Spleen (tissue), 11 donors: ENCODE results near the gene VEGFB. TPM values are rescaled to one million over a fixed set of nuclear protein-coding genes. Genes with fewer than 3 reads are reported as not detected.

Experiments
- DNase-seq: peaks from one replicate; pipeline ENCODE4 v3.0.0-alpha.2; 2020
- H3K27ac ChIP-seq, 8 donors: fragments of 200-600 bp; sonication (generic) in 7 of 8; 1 replicate in 4 of 8; 2 replicates in 4 of 8; pipeline versions ENCODE4 v1.5.0 to v1.8.0; 2016 to 2021; ENCODE audit warnings: inconsistent platforms in 4 of 8, mild to moderate bottlenecking in 4 of 8, moderate library complexity in 1 of 8
- H3K27me3 ChIP-seq, 7 donors: fragments of 200-600 bp; sonication (generic) in 6 of 7; replicated peaks in 1 of 7; 1 replicate in 4 of 7; 2 replicates in 3 of 7; pipeline versions ENCODE4 v1.5.0 to v1.8.0; 2016 to 2021; ENCODE audit warnings: inconsistent platforms in 3 of 7, mild to moderate bottlenecking in 1 of 7
- H3K36me3 ChIP-seq, 6 donors: fragments of 200-600 bp; sonication (generic) in 5 of 6; 1 replicate in 4 of 6; 2 replicates in 2 of 6; pipeline versions ENCODE4 v1.5.0 to v1.8.0; 2016 to 2021; ENCODE audit warnings: inconsistent platforms in 2 of 6
- H3K4me1 ChIP-seq, 6 donors: fragments of 200-600 bp; sonication (generic) in 5 of 6; 1 replicate in 3 of 6; 2 replicates in 3 of 6; pipeline versions ENCODE4 v1.5.0 to v1.8.0; 2016 to 2021; ENCODE audit warnings: inconsistent platforms in 3 of 6
- H3K4me3 ChIP-seq, 8 donors: fragments of 200-600 bp; sonication (generic) in 7 of 8; 1 replicate in 4 of 8; 2 replicates in 4 of 8; pipeline versions ENCODE4 v1.5.0 to v1.8.0; 2016 to 2021; ENCODE audit warnings: inconsistent platforms in 4 of 8, mild to moderate bottlenecking in 4 of 8, moderate library complexity in 2 of 8
- H3K9me3 ChIP-seq, 8 donors: fragments of 200-600 bp; sonication (generic) in 7 of 8; 1 replicate in 4 of 8; 2 replicates in 4 of 8; pipeline versions ENCODE4 v1.5.0 to v1.8.0; 2016 to 2021; ENCODE audit warnings: inconsistent platforms in 4 of 8
- POLR2A ChIP-seq, 3 donors: fragments of 450-650 bp; IDR thresholded peaks; one replicate each; pipeline ENCODE4 v1.5.1; 2017; ENCODE audit warnings: antibody characterized with exemption in 3 of 3, mild to moderate bottlenecking in 1 of 3
- POLR2AphosphoS5 ChIP-seq, 3 donors: sonication (generic); formaldehyde crosslinking; IDR thresholded peaks; one replicate each; pipeline ENCODE4 v1.5.1; 2017; ENCODE audit warnings: antibody characterized with exemption in 3 of 3
- WGBS, 5 donors: extraction: QIAGEN DNeasy Blood & Tissue Kit in 3 of 5; methylation state at CpG; one replicate each; pipeline versions ENCODE4 v1.1.5 to v1.1.7; 2013 to 2018; 5-methylcytosine and 5-hydroxymethylcytosine counted together
- intact Hi-C: fragments of 100-400 bp; cut with DNase I; formaldehyde crosslinking; loops from one replicate; pipeline ENCODE4 v1.15.0; 2023; ENCODE audit warnings: low total_unique reads
- polyA plus RNA-seq, 3 donors: library from polyadenylated mRNA; stranded (reverse); fragments of 200-250 nt; gene quantifications; one replicate each; pipeline ENCODE4 v1.2.1, GENCODE V29; 2013
- total RNA-seq, 7 donors: library from RNA; depleted of rRNA in 3 of 7; stranded (reverse); fragments of >200 nt in 3 of 7; fragmentation: NEBNext Ultra II Directional in 4 of 7; extraction: Animal tissue kit (Norgen Biotek cat#: 25700) in 4 of 7; gene quantifications; one replicate each; pipeline versions ENCODE4 v1.1.0 to v1.2.1, GENCODE V29; 2016 to 2021
- TF ChIP-seq, protein P1 (sequence below), 11 experiments: fragments of 200-600 bp in 7 of 11; fragments of 450-650 bp in 4 of 11; sonication (generic) in 4 of 11; IDR thresholded peaks in 8 of 11; conservative IDR thresholded peaks in 3 of 11; 1 replicate in 7 of 11; 2 replicates in 4 of 11; pipeline versions ENCODE4 v1.4.0 to v1.8.0; 2016 to 2021; ENCODE audit warnings: antibody characterized with exemption in 11 of 11, inconsistent platforms in 4 of 11, mild to moderate bottlenecking in 1 of 11
- donor health status: healthy with polysubstance abuse.
- donor health status: DM: no; HTN: no; CAD: no; lungs with moderate emphysema.
- donor health status: DM: no; HTN: no; CAD: no.
- donor health status: Bipolar disorder and iron deficiency.
- donor health status: healthy.
- donor health status: DM: no; HTN: no; CAD: no.
- donor health status: DM: yes; HTN: yes; CAD: no.

Gene VEGFB
- total and polyA plus RNA-seq, 10 donors: 38.3 to 103 (median 84.4) TPM

DNA sequence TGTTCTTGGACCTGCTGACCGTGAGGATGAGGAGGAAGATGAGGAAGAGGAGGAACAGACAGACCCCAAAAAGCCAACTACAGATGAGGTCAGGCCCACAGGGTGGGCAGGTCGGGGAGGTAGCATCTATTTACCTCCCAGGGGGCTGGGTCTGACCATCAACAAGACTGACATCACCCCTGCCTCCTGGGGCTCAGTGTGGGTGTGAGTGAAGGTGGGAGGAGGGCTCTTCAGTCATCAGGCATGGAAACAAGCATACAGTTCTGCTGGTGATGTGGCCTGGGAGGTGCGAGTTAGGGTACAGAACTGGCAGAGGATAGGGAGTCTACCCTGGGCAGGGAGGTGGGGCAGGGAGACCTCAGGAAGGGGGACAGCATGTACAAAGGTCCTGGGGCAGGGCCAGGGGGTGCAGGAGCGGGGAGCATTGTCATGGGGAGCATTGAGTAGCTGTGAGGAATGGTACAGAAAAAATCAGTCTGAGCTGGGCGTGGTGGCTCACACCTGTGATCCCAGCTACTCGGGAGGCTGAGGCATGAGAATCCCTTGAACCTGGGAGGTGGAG, 25.8 kb downstream of the VEGFB start:
- Histone ChIP-seq H3K27ac (no peak overlapping the region), H3K4me1 (peaks cover 0 to 7% (median 2%) of the 10 kb centered on the region in 6 donors), H3K9me3 (no peaks in the 10 kb centered on the region), H3K27me3 (no peaks in the 10 kb centered on the region), H3K4me3 (no peak overlapping the region), H3K36me3 (peaks cover 0 to 100% (median 71%) of the 10 kb centered on the region in 6 donors)
- no peak for DNase-seq
- TF ChIP-seq, protein P1, sequence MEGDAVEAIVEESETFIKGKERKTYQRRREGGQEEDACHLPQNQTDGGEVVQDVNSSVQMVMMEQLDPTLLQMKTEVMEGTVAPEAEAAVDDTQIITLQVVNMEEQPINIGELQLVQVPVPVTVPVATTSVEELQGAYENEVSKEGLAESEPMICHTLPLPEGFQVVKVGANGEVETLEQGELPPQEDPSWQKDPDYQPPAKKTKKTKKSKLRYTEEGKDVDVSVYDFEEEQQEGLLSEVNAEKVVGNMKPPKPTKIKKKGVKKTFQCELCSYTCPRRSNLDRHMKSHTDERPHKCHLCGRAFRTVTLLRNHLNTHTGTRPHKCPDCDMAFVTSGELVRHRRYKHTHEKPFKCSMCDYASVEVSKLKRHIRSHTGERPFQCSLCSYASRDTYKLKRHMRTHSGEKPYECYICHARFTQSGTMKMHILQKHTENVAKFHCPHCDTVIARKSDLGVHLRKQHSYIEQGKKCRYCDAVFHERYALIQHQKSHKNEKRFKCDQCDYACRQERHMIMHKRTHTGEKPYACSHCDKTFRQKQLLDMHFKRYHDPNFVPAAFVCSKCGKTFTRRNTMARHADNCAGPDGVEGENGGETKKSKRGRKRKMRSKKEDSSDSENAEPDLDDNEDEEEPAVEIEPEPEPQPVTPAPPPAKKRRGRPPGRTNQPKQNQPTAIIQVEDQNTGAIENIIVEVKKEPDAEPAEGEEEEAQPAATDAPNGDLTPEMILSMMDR (IDR thresholded peaks at IDR 0.05 in 8 of 11, conservative IDR thresholded peaks at IDR 0.05 in 3 of 11): no peak
- TF ChIP-seq POLR2AphosphoS5 (IDR thresholded peaks at IDR 0.05) (no peak), POLR2A (IDR thresholded peaks at IDR 0.05) (no peak)
- intact Hi-C loops: no loop called here
- WGBS, 5 donors: 89 to 95% (median 91%) methylated on average over 6 of the region's 6 CpGs

DNA sequence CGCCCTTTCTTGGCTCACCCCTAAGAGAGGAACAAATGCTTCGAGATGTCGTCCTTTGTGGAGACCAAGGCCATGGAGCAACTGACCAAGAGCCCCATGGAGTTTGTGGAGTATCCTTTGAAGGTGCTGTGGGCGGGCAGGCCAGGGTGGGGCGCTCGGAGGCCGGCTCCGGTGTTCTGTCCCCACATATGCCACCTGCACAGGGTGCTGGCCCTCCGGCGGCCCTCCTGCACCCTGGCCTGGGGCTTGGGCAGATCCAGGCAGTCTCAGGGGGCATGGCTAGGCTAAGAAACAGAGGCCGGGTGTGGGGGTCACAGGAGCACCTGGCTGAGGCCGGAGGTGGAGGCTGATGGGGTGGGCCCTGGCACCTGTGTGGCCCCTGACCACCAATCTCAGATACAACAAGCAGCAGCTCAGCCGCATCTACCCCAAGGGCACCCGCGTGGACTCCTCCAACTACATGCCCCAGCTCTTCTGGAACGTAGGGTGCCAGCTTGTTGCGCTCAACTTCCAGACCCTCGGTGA, 27.2 kb downstream of the VEGFB start:
- Histone ChIP-seq H3K36me3 (peaks cover 0 to 100% (median 64%) of the 10 kb centered on the region in 6 donors), H3K4me1 (peaks cover 0 to 6% (median 2%) of the 10 kb centered on the region in 6 donors), H3K27ac (no peak overlapping the region), H3K27me3 (no peaks in the 10 kb centered on the region), H3K4me3 (no peak overlapping the region), H3K9me3 (no peaks in the 10 kb centered on the region)
- no peak for DNase-seq
- TF ChIP-seq POLR2AphosphoS5 (IDR thresholded peaks at IDR 0.05) (no peak), POLR2A (IDR thresholded peaks at IDR 0.05) (no peak)
- TF ChIP-seq, protein P1 (IDR thresholded peaks at IDR 0.05 in 8 of 11, conservative IDR thresholded peaks at IDR 0.05 in 3 of 11): no peak
- intact Hi-C loops: no loop called here
- WGBS, 5 donors: 89 to 96% (median 94%) methylated on average over 14 to 18 of the region's 18 CpGs

DNA sequence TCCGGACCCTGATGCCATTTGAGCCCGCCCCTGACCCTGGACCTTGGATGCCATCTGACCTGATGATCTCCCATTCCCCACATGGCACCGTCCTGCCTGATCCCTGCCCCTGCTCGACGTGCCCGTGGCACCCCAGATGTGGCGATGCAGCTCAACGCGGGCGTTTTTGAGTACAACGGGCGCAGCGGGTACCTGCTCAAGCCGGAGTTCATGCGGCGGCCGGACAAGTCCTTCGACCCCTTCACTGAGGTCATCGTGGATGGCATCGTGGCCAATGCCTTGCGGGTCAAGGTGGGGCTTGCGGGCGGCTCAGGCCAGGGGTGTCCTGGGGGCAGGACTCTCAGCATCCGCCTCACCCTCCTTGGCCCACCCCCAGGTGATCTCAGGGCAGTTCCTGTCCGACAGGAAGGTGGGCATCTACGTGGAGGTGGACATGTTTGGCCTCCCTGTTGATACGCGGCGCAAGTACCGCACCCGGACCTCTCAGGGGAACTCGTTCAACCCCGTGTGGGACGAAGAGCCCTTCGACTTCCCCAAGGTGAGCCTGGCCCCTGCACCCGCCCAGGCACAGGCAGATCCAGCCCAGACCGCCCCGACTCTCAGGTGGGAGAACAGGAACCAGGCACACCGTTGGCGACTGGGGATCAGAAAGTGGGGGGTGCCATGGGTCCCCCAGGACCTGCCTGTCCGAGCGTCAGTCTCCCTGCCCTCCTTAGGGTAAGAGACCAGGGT, 28.1 kb downstream of the VEGFB start:
- 93 to 97% (median 95%) methylated on average over 34 to 42 of the region's 42 CpGs for WGBS, 5 donors
- peak; percentile 76 for DNase-seq
- no peaks in the 10 kb centered on the region for H3K9me3 ChIP-seq
- H3K36me3 ChIP-seq: peaks cover 0 to 100% (median 61%) of the 10 kb centered on the region in 6 donors
- no peak overlapping the region for H3K27ac ChIP-seq
- no peak overlapping the region for H3K4me3 ChIP-seq
- TF ChIP-seq POLR2AphosphoS5 (IDR thresholded peaks at IDR 0.05) (no peak), POLR2A (IDR thresholded peaks at IDR 0.05) (no peak)
- TF ChIP-seq, protein P1 (IDR thresholded peaks at IDR 0.05 in 8 of 11, conservative IDR thresholded peaks at IDR 0.05 in 3 of 11): no peak
- intact Hi-C loops: no loop called here
- peaks cover 6 to 15% (median 10%) of the 10 kb centered on the region in 6 donors for H3K4me1 ChIP-seq
- no peaks in the 10 kb centered on the region for H3K27me3 ChIP-seq
